Measurements from ENCODE around the gene SLC24A4.

SLC24A4 gene

DNA sequence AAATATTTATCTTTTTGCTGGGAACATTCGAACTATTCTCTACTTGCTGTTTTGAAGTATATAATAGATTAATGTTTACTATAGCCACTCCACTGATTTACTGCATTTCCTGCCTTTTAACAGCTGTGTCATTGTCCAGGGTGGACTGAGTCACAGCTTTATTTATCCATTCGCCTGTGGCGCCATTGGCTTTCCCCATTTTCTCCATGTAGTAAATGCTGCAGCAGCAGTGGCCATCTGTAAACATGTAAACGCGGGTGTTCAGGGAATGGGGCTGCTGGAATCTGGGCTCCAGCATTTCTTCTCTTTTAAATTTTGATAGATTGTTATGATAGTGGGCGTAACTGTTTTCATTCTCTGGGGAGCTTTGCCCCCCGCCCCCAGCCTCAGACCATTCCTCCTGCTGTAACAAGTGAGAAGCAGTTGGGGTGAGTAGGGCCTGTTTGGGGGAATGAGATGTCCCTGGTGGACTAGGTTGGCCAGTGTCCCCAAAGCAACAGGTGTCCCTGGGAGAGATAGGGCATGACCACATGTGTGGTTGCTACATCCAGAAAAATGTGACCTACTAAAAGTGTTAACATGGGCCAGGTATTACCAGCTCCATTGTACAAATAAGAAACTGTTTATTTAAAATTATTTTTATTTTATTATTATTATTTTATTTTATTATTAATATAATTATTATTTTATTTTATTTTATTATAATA, 223.5 kb downstream of the SLC24A4 start:
- in situ Hi-C loops (cut with MboI; ENCODE audit: low sequenced_read_pairs, unreplicated experiment), result no loop called here
- DNase-seq (ENCODE audit: low spot score), result no peak
- TF ChIP-seq, protein P1, sequence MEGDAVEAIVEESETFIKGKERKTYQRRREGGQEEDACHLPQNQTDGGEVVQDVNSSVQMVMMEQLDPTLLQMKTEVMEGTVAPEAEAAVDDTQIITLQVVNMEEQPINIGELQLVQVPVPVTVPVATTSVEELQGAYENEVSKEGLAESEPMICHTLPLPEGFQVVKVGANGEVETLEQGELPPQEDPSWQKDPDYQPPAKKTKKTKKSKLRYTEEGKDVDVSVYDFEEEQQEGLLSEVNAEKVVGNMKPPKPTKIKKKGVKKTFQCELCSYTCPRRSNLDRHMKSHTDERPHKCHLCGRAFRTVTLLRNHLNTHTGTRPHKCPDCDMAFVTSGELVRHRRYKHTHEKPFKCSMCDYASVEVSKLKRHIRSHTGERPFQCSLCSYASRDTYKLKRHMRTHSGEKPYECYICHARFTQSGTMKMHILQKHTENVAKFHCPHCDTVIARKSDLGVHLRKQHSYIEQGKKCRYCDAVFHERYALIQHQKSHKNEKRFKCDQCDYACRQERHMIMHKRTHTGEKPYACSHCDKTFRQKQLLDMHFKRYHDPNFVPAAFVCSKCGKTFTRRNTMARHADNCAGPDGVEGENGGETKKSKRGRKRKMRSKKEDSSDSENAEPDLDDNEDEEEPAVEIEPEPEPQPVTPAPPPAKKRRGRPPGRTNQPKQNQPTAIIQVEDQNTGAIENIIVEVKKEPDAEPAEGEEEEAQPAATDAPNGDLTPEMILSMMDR (IDR thresholded peaks at IDR 0.05; ENCODE audit: borderline replicate concordance, control extremely low read depth, extremely low read depth, insufficient read depth, missing control alignments), result no peak

DNA sequence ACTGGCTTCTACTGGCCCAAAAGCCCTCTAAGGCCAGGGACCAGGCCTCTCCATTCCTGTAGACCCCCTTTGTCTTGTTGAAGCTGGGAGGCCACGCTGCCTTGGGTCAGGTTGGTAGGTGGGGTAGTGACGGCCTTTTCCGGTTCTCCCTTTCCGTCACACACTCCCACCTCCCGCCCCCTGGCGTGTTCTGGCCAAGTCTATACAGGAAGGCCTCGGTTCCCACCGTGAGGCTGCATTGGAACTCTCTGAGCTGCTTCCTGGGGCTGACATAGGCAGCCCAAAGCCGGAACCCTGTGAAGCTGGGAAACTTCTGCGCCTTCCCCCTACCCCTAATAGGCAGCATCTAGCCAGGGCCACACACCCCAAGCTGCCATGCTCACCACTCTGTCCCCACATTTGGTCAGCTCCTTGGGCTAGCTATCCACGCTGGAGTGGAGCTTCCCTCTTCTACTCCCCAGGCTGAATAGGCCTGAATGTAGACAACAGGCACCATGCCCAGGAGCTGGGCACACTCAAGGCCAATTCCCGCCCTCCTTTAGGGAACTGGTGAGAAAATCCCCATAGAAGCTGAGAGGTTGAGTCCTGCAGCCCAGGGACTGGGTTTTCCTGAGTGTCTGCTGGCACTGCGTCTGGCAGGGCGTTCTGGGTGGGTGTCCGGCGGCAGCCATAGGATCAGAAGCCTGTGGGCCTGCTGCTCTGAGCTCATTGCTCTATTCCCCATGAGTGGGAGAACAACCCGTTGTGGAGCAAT, 226.3 kb downstream of the SLC24A4 start:
- TF ChIP-seq, protein P1 (IDR thresholded peaks at IDR 0.05; ENCODE audit: borderline replicate concordance, control extremely low read depth, extremely low read depth, insufficient read depth, missing control alignments), result no peak
- in situ Hi-C loops (cut with MboI; ENCODE audit: low sequenced_read_pairs, unreplicated experiment), result no loop called here
- DNase-seq (ENCODE audit: low spot score), result no peak

DNA sequence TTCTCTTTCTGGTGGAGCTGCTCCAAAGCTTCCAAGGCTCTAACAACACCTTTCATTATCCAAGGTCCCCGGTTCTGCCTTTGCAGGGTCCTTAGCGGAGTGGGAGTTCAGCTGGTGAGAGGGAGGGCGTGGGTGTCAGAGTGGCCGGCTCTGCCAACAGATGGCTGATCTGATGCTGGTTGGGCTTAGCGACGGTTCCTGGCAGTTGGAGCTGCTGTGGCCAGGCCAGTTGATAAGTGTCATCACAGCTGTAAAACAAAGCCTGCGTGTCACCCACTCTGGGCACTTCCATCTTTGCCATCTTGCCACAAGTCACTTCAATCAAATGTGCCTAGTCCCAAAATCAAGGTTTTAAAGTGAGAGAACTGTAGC, 226.9 kb downstream of the SLC24A4 start:
- no peak for DNase-seq (ENCODE audit: low spot score)
- TF ChIP-seq, protein P1 (IDR thresholded peaks at IDR 0.05; ENCODE audit: borderline replicate concordance, control extremely low read depth, extremely low read depth, insufficient read depth, missing control alignments), result no peak
- in situ Hi-C loops (cut with MboI; ENCODE audit: low sequenced_read_pairs, unreplicated experiment), result no loop called here

Data from GM13976 (cell line).